ENCODE results near the gene PEDS1. TPM values are rescaled to one million over a fixed set of nuclear protein-coding genes. Genes with fewer than 3 reads are reported as not detected.
A peak's percentile ranks its signal among the peaks of the same experiment; 100 is the strongest.

The PEDS1 gene
- total RNA-seq, 1 experiment from 2014 or later = 53.8 TPM

DNA sequence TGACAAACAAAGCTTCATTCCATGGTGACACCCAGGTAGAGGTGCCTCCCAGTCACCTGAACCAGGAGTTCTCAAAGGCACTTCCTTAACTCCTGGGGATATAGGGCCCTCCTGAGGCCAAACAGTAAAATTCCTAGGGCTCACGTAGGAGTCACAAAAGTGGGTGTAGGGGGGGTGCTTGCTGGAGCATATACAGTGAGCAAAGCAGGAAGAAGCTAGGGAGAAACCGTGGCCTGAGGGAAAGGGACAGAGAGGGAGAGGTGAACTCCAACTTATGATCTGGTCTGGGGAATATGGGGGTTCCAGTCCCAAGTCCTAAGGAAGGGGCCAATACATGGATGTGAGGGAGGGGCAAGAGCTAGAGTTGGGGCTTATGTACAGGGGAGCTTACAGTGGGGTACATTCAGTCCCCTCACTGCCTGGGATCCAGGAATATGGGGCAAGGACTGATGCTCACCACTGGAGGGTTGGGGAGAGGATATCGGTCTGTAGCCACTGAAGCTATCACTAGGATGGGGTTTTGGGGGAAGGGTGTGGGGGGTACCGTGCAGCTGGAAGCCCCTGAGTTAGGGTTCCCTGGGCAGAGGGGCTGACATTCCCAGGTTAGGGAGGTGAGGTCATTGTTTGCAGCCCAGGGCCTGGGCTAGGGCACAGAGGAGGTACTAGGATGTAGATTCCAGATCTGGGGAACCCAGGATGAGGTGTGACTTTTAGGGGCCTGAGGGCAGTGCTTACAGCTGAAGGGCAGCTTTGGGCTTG, 950 bp downstream of the PEDS1 start:
- ATAC-seq = peak; percentile 2
- Histone ChIP-seq H3F3A (ENCODE audit: low read length, unreplicated experiment) (no peaks in the 10 kb centered on the region), H3K4me1 (ENCODE audit: insufficient read depth, low read length) (peaks cover 48% of the 10 kb centered on the region), H3K4me3 (ENCODE audit: low read length) (peak overlapping the region; percentile 76), H3K9me3 (ENCODE audit: low read length) (no peaks in the 10 kb centered on the region), H3K9me2 (replicated peaks; ENCODE audit: low read length) (no peaks in the 10 kb centered on the region), H4K20me1 (ENCODE audit: low read length) (no peaks in the 10 kb centered on the region), H3K36me3 (ENCODE audit: low read depth, low read length) (peaks cover 12% of the 10 kb centered on the region; the same call in 1 of the 2 replicates), H3K27me3 (ENCODE audit: low read length) (no peaks in the 10 kb centered on the region), H3K9ac (ENCODE audit: low read length) (peak overlapping the region; percentile 93), H3K79me2 (ENCODE audit: low read length) (peaks cover 59% of the 10 kb centered on the region), H3K4me2 (ENCODE audit: low read length) (peak overlapping the region; percentile 96), H3K27ac (ENCODE audit: low read length) (peak overlapping the region; percentile 31; the same call in 1 of the 2 replicates), H2AFZ (ENCODE audit: low read length) (peak overlapping the region; percentile 76; the same call in 1 of the 2 replicates)
- TSS peak; percentile 43 for BruUV-seq (replicated peaks)
- TF ChIP-seq EZH2phosphoT487 (IDR thresholded peaks at IDR 0.05; ENCODE audit: borderline replicate concordance, low read length) (no peak), EZH2 (IDR thresholded peaks at IDR 0.05; ENCODE audit: low read length, unreplicated experiment) (no peak)
- TF ChIP-seq, protein P1, sequence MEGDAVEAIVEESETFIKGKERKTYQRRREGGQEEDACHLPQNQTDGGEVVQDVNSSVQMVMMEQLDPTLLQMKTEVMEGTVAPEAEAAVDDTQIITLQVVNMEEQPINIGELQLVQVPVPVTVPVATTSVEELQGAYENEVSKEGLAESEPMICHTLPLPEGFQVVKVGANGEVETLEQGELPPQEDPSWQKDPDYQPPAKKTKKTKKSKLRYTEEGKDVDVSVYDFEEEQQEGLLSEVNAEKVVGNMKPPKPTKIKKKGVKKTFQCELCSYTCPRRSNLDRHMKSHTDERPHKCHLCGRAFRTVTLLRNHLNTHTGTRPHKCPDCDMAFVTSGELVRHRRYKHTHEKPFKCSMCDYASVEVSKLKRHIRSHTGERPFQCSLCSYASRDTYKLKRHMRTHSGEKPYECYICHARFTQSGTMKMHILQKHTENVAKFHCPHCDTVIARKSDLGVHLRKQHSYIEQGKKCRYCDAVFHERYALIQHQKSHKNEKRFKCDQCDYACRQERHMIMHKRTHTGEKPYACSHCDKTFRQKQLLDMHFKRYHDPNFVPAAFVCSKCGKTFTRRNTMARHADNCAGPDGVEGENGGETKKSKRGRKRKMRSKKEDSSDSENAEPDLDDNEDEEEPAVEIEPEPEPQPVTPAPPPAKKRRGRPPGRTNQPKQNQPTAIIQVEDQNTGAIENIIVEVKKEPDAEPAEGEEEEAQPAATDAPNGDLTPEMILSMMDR (conservative IDR thresholded peaks at IDR 0.05; ENCODE audit: low read depth, low read length) = peak; percentile 64
- ChIA-PET POLR2A (ENCODE audit: unreplicated experiment) (interaction anchor here (0.7 to 1.8 kb wide), 2 partner anchors 13 to 60 kb away, joined by 6 to 12 read pairs; no protein-coding TSS in a partner anchor), CTCF (interaction anchor here (0.6 to 1.2 kb wide), 4 partner anchors 31 to 153 kb away, joined by 3 to 12 read pairs (median 3); no protein-coding TSS in a partner anchor)
- intact Hi-C loops (cut with micrococcal nuclease) = loop anchor here (2.0 kb wide), 1 partner anchor 14 kb away; no protein-coding TSS in a partner anchor
- DNase-seq = peak; percentile 65

- ChIA-PET POLR2A (ENCODE audit: unreplicated experiment) (no interaction called here), CTCF (interaction anchor here (0.6 to 1.0 kb wide), 3 partner anchors 29 to 643 kb away, joined by 3 read pairs; no protein-coding TSS in a partner anchor)
- no peaks in the 10 kb centered on the region for H3K9me2 ChIP-seq (replicated peaks; ENCODE audit: low read length)
- BruUV-seq (replicated peaks) = TSS peak; percentile 8
- H3K4me1 ChIP-seq (ENCODE audit: insufficient read depth, low read length) = peaks cover 62% of the 10 kb centered on the region
- peak overlapping the region; percentile 25 for H3K27ac ChIP-seq (ENCODE audit: low read length)
- H3K27me3 ChIP-seq (ENCODE audit: low read length) = no peaks in the 10 kb centered on the region
- H2AFZ ChIP-seq (ENCODE audit: low read length) = no peak overlapping the region
- no peaks in the 10 kb centered on the region for H3F3A ChIP-seq (ENCODE audit: low read length, unreplicated experiment)
- H3K4me3 ChIP-seq (ENCODE audit: low read length) = peak overlapping the region; percentile 76
- peak overlapping the region; percentile 96 for H3K4me2 ChIP-seq (ENCODE audit: low read length)
- no peaks in the 10 kb centered on the region for H4K20me1 ChIP-seq (ENCODE audit: low read length)
- peaks cover 73% of the 10 kb centered on the region for H3K79me2 ChIP-seq (ENCODE audit: low read length)
- DNase-seq = peak; percentile 85
- H3K9ac ChIP-seq (ENCODE audit: low read length) = no peak overlapping the region
- no peak for ATAC-seq
- intact Hi-C loops (cut with micrococcal nuclease) = loop anchor here (1.0 kb wide), 1 partner anchor 30 kb away; no protein-coding TSS in a partner anchor
- H3K9me3 ChIP-seq (ENCODE audit: low read length) = no peaks in the 10 kb centered on the region
- TF ChIP-seq EZH2phosphoT487 (IDR thresholded peaks at IDR 0.05; ENCODE audit: borderline replicate concordance, low read length) (no peak), EZH2 (IDR thresholded peaks at IDR 0.05; ENCODE audit: low read length, unreplicated experiment) (no peak)
- TF ChIP-seq, protein P1 (conservative IDR thresholded peaks at IDR 0.05; ENCODE audit: low read depth, low read length) = no peak
- H3K36me3 ChIP-seq (ENCODE audit: low read depth, low read length) = peaks cover 19% of the 10 kb centered on the region
These were observed 2.3 kb downstream of the PEDS1 start for GRCh38 chr20:50151034-50151743.
